Suprapubic skin (tissue), 3 donors: Measurements from ENCODE around the gene KLK2.

Source experiments
- POLR2AphosphoS5 ChIP-seq, 3 donors: sonication (generic); formaldehyde crosslinking; IDR thresholded peaks; one replicate each; pipeline ENCODE4 v1.6.1; 2017; ENCODE audit warnings: antibody characterized with exemption in 3 of 3
- TF ChIP-seq, protein P1 (sequence below), 2 donors: fragments of 200-600 bp in 1 of 2; fragments of 450-650 bp in 1 of 2; sonication (generic) in 1 of 2; IDR thresholded peaks; one replicate each; pipeline ENCODE4 v1.5.1; 2016 to 2019; ENCODE audit warnings: antibody characterized with exemption in 2 of 2, mild to moderate bottlenecking in 1 of 2, moderate library complexity in 1 of 2

DNA sequence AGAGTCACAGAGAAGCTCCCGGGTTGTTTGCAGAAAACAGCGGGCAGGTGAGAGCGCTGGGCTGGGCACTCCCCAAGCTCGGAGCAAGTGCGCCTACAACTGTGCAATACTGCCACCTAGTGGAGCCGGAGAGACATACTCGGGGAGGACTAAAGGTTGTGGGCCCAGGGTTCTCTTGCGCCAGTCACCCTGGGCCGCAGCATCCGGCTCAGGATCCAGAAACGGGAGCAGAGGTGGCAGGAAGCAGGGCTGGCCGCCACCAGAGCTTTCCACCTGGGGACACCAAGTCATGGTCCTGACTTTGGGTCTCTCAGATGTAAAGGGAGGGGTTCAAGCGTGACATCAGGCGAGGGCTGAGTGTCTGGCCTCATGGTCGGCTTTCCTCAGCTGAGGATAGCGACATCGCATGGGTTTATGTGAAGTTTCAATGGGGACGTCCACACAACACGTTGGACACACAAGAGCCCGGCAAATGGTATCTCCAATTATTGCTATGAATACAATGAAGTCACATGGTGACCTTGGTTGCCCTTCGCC lies 49.1 kb downstream of the KLK2 start:
- no peak for TF ChIP-seq POLR2AphosphoS5 (IDR thresholded peaks at IDR 0.05)
- TF ChIP-seq, protein P1, sequence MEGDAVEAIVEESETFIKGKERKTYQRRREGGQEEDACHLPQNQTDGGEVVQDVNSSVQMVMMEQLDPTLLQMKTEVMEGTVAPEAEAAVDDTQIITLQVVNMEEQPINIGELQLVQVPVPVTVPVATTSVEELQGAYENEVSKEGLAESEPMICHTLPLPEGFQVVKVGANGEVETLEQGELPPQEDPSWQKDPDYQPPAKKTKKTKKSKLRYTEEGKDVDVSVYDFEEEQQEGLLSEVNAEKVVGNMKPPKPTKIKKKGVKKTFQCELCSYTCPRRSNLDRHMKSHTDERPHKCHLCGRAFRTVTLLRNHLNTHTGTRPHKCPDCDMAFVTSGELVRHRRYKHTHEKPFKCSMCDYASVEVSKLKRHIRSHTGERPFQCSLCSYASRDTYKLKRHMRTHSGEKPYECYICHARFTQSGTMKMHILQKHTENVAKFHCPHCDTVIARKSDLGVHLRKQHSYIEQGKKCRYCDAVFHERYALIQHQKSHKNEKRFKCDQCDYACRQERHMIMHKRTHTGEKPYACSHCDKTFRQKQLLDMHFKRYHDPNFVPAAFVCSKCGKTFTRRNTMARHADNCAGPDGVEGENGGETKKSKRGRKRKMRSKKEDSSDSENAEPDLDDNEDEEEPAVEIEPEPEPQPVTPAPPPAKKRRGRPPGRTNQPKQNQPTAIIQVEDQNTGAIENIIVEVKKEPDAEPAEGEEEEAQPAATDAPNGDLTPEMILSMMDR (IDR thresholded peaks at IDR 0.05) = peak; percentile 58 to 76
